Endodermal cell (in vitro differentiated cells): ENCODE results near the gene NISCH. TPM values are rescaled to one million over a fixed set of nuclear protein-coding genes. Genes with fewer than 3 reads are reported as not detected.

Experiments used
- DNase-seq: peaks from one replicate; pipeline ENCODE4 v3.0.0-alpha.2; 2017
- H3K27ac ChIP-seq: 2 replicates; pipeline ENCODE4 v1.5.1; 2013; ENCODE audit warnings: mild to moderate bottlenecking, low read depth, low read length, moderate library complexity
- H3K27me3 ChIP-seq: 2 replicates; pipeline ENCODE4 v1.6.1; 2013; ENCODE audit warnings: mild to moderate bottlenecking, low read length, moderate library complexity; ENCODE audit not compliant: insufficient read depth, control insufficient read depth, poor library complexity, severe bottlenecking
- H3K36me3 ChIP-seq: 2 replicates; pipeline ENCODE4 v1.7.0; 2013; ENCODE audit warnings: mild to moderate bottlenecking, low read length, moderate library complexity; ENCODE audit not compliant: control insufficient read depth, insufficient read depth
- H3K4me1 ChIP-seq: one replicate; pipeline ENCODE4 v1.7.0; 2013; ENCODE audit warnings: low read length; ENCODE audit not compliant: control insufficient read depth, insufficient read depth
- H3K4me3 ChIP-seq: 2 replicates; pipeline ENCODE4 v1.5.1; 2013; ENCODE audit warnings: mild to moderate bottlenecking, low read length, moderate library complexity
- H3K9ac ChIP-seq: 2 replicates; pipeline ENCODE4 v1.6.1; 2013; ENCODE audit warnings: mild to moderate bottlenecking, low read length, moderate library complexity; ENCODE audit not compliant: poor library complexity, severe bottlenecking; ENCODE audit errors: extremely low read depth
- H3K9me3 ChIP-seq: 2 replicates; pipeline ENCODE4 v1.6.1; 2013; ENCODE audit warnings: mild to moderate bottlenecking, low read length, moderate library complexity; ENCODE audit not compliant: control insufficient read depth
- H3K27ac Mint-ChIP-seq: 2 replicates; pipeline ENCODE4 v1.8.0; 2020; ENCODE audit warnings: mixed read lengths
- H3K27me3 Mint-ChIP-seq: 2 replicates; pipeline ENCODE4 v1.8.0; 2021; ENCODE audit warnings: mild to moderate bottlenecking, mixed read lengths; ENCODE audit not compliant: insufficient read depth
- H3K36me3 Mint-ChIP-seq: 2 replicates; pipeline ENCODE4 v1.8.0; 2020; ENCODE audit warnings: low read depth, mixed read lengths
- H3K4me1 Mint-ChIP-seq: 2 replicates; pipeline ENCODE4 v1.8.0; 2020; ENCODE audit warnings: mixed read lengths
- H3K4me3 Mint-ChIP-seq: 2 replicates; pipeline ENCODE4 v1.8.0; 2020; ENCODE audit warnings: mild to moderate bottlenecking, moderate library complexity, mixed read lengths
- H3K9me3 Mint-ChIP-seq: 2 replicates; pipeline ENCODE4 v1.8.0; 2020; ENCODE audit warnings: mild to moderate bottlenecking, mixed read lengths
- CTCF ChIP-seq: fragments of 200-600 bp; sonication (generic); conservative IDR thresholded peaks from 2 replicates; pipeline ENCODE4 v1.5.0; 2021; ENCODE audit warnings: antibody characterized with exemption, mild to moderate bottlenecking
- WGBS, 2 experiments: methylation state at CpG; one replicate each; pipeline versions ENCODE4 v1.1.5 to v1.1.7; 2013; ENCODE audit warnings: missing lambda C conversion rate in 2 of 2, mixed read lengths in 1 of 2; ENCODE audit not compliant: insufficient coverage in 1 of 2, insufficient read length in 1 of 2; 5-methylcytosine and 5-hydroxymethylcytosine counted together
- total RNA-seq, 2 donors: library from RNA; stranded (reverse); fragmentation: NEBNext Ultra II Directional in 1 of 2; extraction: Animal tissue kit (Norgen Biotek cat#: 25700) in 1 of 2; gene quantifications; 2 replicates in 1 of 2; 3 replicates in 1 of 2; pipeline ENCODE4 v1.2.1, GENCODE V29; 2021

Gene NISCH
- total RNA-seq, 2 donors from 2014 or later: 151 to 156 TPM

- H3K27ac Mint-ChIP-seq: peak overlapping the region; percentile 86
- Histone ChIP-seq H3K4me1 (peaks cover 24% of the 10 kb centered on the region), H3K27me3 (no peaks in the 10 kb centered on the region), H3K36me3 (peaks cover 31% of the 10 kb centered on the region), H3K4me3 (peak overlapping the region; percentile 77), H3K27ac (no peak overlapping the region), H3K9ac (no peak overlapping the region), H3K9me3 (no peaks in the 10 kb centered on the region)
- no peaks in the 10 kb centered on the region for H3K27me3 Mint-ChIP-seq
- no peak for DNase-seq
- TF ChIP-seq CTCF: no peak
- H3K4me3 Mint-ChIP-seq: peak overlapping the region; percentile 95
- no peaks in the 10 kb centered on the region for H3K9me3 Mint-ChIP-seq
- peaks cover 33% of the 10 kb centered on the region for H3K4me1 Mint-ChIP-seq
- peaks cover 25% of the 10 kb centered on the region for H3K36me3 Mint-ChIP-seq
- 87 to 89% methylated on average over 7 to 11 of the region's 11 CpGs for WGBS, 2 experiments
These were observed 494 bp upstream of the NISCH start for GRCh38 chr3:52454938-52455282.

DNA sequence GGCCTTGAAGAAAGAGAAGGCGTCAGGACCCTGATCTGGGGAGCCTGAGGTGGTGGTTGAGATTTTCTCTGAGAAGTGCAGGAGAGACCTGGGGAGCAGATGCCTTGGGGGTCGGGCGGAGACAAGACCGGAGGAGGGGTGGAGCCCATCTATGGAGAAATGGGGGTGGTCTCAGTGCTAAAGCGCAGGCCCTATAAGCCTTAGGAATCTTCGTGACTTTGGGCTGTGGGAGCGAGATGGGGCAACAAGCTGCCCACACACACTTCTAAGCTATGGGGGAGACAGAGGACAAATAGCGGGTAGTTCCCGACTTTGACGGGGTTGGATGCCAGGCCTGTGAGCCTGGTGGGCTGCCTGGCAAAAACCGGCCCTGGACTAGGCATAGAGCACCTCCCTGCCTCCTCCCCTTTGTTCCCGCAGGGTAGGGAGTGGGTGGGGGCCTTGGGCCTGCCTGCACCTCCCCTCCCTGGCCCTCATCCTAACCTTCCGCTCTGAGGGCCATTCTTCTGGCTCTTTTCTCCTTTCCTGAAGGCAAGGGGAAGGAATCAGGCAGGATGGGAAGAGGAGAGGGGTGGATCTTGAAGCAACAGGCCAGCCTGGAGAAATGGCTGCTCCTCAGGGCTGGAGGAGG, 880 bp downstream of the NISCH start:
- H3K4me3 ChIP-seq: peak overlapping the region; percentile 97
- H3K9me3 ChIP-seq: no peaks in the 10 kb centered on the region
- H3K9ac ChIP-seq: peak overlapping the region; percentile 86
- DNase-seq: peak; percentile 67
- TF ChIP-seq CTCF: no peak
- peaks cover 33% of the 10 kb centered on the region for H3K4me1 Mint-ChIP-seq
- no peaks in the 10 kb centered on the region for H3K9me3 Mint-ChIP-seq
- peaks cover 38% of the 10 kb centered on the region for H3K36me3 ChIP-seq
- peaks cover 22% of the 10 kb centered on the region for H3K4me1 ChIP-seq
- H3K27me3 ChIP-seq: no peaks in the 10 kb centered on the region
- H3K27me3 Mint-ChIP-seq: no peaks in the 10 kb centered on the region
- H3K27ac ChIP-seq: peak overlapping the region; percentile 48
- H3K36me3 Mint-ChIP-seq: peaks cover 34% of the 10 kb centered on the region
- WGBS, 2 experiments: 0 to 5% methylated on average over 5 to 13 of the region's 13 CpGs
- peak overlapping the region; percentile 88 for H3K27ac Mint-ChIP-seq
- H3K4me3 Mint-ChIP-seq: peak overlapping the region; percentile 95

DNA sequence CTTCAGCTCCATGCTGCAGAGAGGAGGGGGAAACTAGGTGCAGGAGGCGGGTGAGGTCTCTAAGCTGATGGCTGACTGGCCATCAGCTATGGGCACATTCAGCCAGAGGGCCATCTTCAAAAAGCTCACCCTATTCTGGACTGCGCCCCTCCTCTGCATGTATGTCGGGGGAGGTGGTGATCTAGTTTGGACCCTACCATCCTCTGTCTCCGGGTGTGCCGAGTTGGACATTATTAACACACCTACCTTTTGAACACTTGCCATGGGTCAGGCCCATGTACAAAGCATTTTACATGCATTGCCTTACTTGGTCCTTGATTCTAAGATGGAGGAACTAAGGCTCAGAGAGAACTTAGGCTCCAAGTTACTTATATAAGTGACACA, 1.4 kb downstream of the NISCH start:
- Histone ChIP-seq H3K4me3 (peak overlapping the region; percentile 97), H3K36me3 (peaks cover 35% of the 10 kb centered on the region), H3K4me1 (peaks cover 20% of the 10 kb centered on the region), H3K27me3 (no peaks in the 10 kb centered on the region), H3K9ac (peak overlapping the region; percentile 86), H3K27ac (no peak overlapping the region), H3K9me3 (no peaks in the 10 kb centered on the region)
- no peaks in the 10 kb centered on the region for H3K27me3 Mint-ChIP-seq
- H3K27ac Mint-ChIP-seq: peak overlapping the region; percentile 88
- peaks cover 33% of the 10 kb centered on the region for H3K4me1 Mint-ChIP-seq
- peaks cover 34% of the 10 kb centered on the region for H3K36me3 Mint-ChIP-seq
- DNase-seq: no peak
- H3K4me3 Mint-ChIP-seq: peak overlapping the region; percentile 95
- H3K9me3 Mint-ChIP-seq: no peaks in the 10 kb centered on the region
- no peak for TF ChIP-seq CTCF
- 91 to 95% methylated on average over 3 to 5 of the region's 5 CpGs for WGBS, 2 experiments
